Uterus (tissue), 4 donors: ENCODE data around the gene DGUOK. TPM values are rescaled to one million over a fixed set of nuclear protein-coding genes. Genes with fewer than 3 reads are reported as not detected.

Experiments used
- DNase-seq, 2 donors: peaks; one replicate each; pipeline ENCODE4 v3.0.0-alpha.2; 2019 to 2020
- H3K27ac ChIP-seq, 2 donors: fragments of 200-600 bp; sonication (generic); 1 replicate in 1 of 2; 2 replicates in 1 of 2; pipeline ENCODE4 v1.5.1; 2016 to 2018
- H3K27me3 ChIP-seq, 2 donors: fragments of 200-600 bp; sonication (generic); one replicate each; pipeline ENCODE4 v1.5.1; 2018 to 2019; ENCODE audit warnings: control low read depth in 1 of 2
- H3K36me3 ChIP-seq, 2 donors: fragments of 200-600 bp; sonication (generic); one replicate each; pipeline ENCODE4 v1.5.1; 2019; ENCODE audit warnings: control low read depth in 1 of 2
- H3K4me1 ChIP-seq, 2 donors: fragments of 200-600 bp; sonication (generic); one replicate each; pipeline ENCODE4 v1.5.1; 2018 to 2019; ENCODE audit warnings: control low read depth in 1 of 2
- H3K4me3 ChIP-seq, 2 donors: fragments of 200-600 bp; sonication (generic); 1 replicate in 1 of 2; 2 replicates in 1 of 2; pipeline ENCODE4 v1.5.1; 2018 to 2019; ENCODE audit warnings: mild to moderate bottlenecking in 1 of 2
- H3K9me3 ChIP-seq, 2 donors: fragments of 200-600 bp; sonication (generic); one replicate each; pipeline ENCODE4 v1.5.1; 2019; ENCODE audit warnings: control low read depth in 1 of 2
- CTCF ChIP-seq, 4 experiments: fragments of 200-600 bp in 2 of 4; fragments of 450-650 bp in 2 of 4; sonication (generic) in 2 of 4; IDR thresholded peaks; one replicate each; pipeline ENCODE4 v1.5.1; 2016 to 2019; ENCODE audit warnings: antibody characterized with exemption in 4 of 4, mild to moderate bottlenecking in 2 of 4, moderate library complexity in 1 of 4
- POLR2A ChIP-seq, 2 donors: fragments of 450-650 bp; IDR thresholded peaks; one replicate each; pipeline ENCODE4 v1.6.1; 2016; ENCODE audit warnings: antibody characterized with exemption in 2 of 2, mild to moderate bottlenecking in 1 of 2, moderate library complexity in 1 of 2
- intact Hi-C: fragments of 100-400 bp; cut with DNase I; formaldehyde crosslinking; loops from one replicate; pipeline ENCODE4 v1.15.1; 2023; ENCODE audit warnings: low total_unique reads
- total RNA-seq, 4 donors: library from RNA; depleted of rRNA in 3 of 4; stranded (reverse); fragments of >200 nt in 3 of 4; gene quantifications; one replicate each; pipeline versions ENCODE4 v1.1.0 to v1.2.4, GENCODE V29; 2014 to 2023
- donor health status: DM: yes; HTN: yes; CAD: no.

Gene DGUOK
- total RNA-seq, 4 donors from 2014 or later: 43.6 to 128 (median 58.6) TPM

GRCh38 chr2:73907840-73908452 lies 18.7 kb upstream of the DGUOK start:
- H3K4me3 ChIP-seq: no peak overlapping the region
- DNase-seq: no peak
- TF ChIP-seq CTCF (IDR thresholded peaks at IDR 0.05) (no peak), POLR2A (IDR thresholded peaks at IDR 0.05) (no peak)
- H3K9me3 ChIP-seq: no peaks in the 10 kb centered on the region
- intact Hi-C loops: no loop called here
- no peaks in the 10 kb centered on the region for H3K27me3 ChIP-seq
- H3K4me1 ChIP-seq: no peaks in the 10 kb centered on the region
- peak overlapping the region in 1 of 2 donors; percentile 43 for H3K27ac ChIP-seq
- H3K36me3 ChIP-seq: no peaks in the 10 kb centered on the region

- no peak for TF ChIP-seq POLR2A (IDR thresholded peaks at IDR 0.05)
- TF ChIP-seq CTCF (IDR thresholded peaks at IDR 0.05): no peak
- no peak overlapping the region for H3K27ac ChIP-seq
- H3K36me3 ChIP-seq: no peaks in the 10 kb centered on the region
- intact Hi-C loops: no loop called here
- DNase-seq: no peak
- H3K4me1 ChIP-seq: no peaks in the 10 kb centered on the region
- H3K4me3 ChIP-seq: no peak overlapping the region
- H3K9me3 ChIP-seq: no peaks in the 10 kb centered on the region
- H3K27me3 ChIP-seq: no peaks in the 10 kb centered on the region
These were observed 17.7 kb upstream of the DGUOK start for GRCh38 chr2:73908689-73909652.

- Histone ChIP-seq H3K4me3 (no peak overlapping the region), H3K27ac (no peak overlapping the region), H3K27me3 (no peaks in the 10 kb centered on the region), H3K36me3 (no peaks in the 10 kb centered on the region), H3K4me1 (no peaks in the 10 kb centered on the region), H3K9me3 (no peaks in the 10 kb centered on the region)
- DNase-seq: no peak
- intact Hi-C loops: no loop called here
- TF ChIP-seq POLR2A (IDR thresholded peaks at IDR 0.05) (no peak), CTCF (IDR thresholded peaks at IDR 0.05) (no peak)
These were observed 15.7 kb upstream of the DGUOK start for GRCh38 chr2:73910873-73911547.

- intact Hi-C loops: no loop called here
- Histone ChIP-seq H3K9me3 (no peaks in the 10 kb centered on the region), H3K4me3 (no peak overlapping the region), H3K27ac (no peak overlapping the region), H3K27me3 (no peaks in the 10 kb centered on the region), H3K4me1 (no peaks in the 10 kb centered on the region), H3K36me3 (no peaks in the 10 kb centered on the region)
- no peak for DNase-seq
- no peak for TF ChIP-seq POLR2A (IDR thresholded peaks at IDR 0.05)
- no peak for TF ChIP-seq CTCF (IDR thresholded peaks at IDR 0.05)
These were observed 15.0 kb upstream of the DGUOK start for GRCh38 chr2:73911548-73912208.
